Gastrocnemius medialis (tissue), 4 donors: ENCODE measurements around the gene PCBP1. TPM values are rescaled to one million over a fixed set of nuclear protein-coding genes. Genes with fewer than 3 reads are reported as not detected.

Experiments used
- ATAC-seq, 2 donors: fragments of 150-250 bp; one replicate each; pipeline ENCODE4 v1.9.1; 2016
- DNase-seq, 2 donors: peaks; one replicate each; pipeline ENCODE4 v3.0.0-alpha.2; 2019
- H3K27ac ChIP-seq, 4 donors: fragments of 200-600 bp; sonication (generic); 1 replicate in 1 of 4; 2 replicates in 3 of 4; pipeline ENCODE4 v1.5.1; 2016 to 2018; ENCODE audit warnings: mild to moderate bottlenecking in 2 of 4, moderate library complexity in 1 of 4
- H3K27me3 ChIP-seq, 3 donors: fragments of 200-600 bp; sonication (generic) in 2 of 3; 1 replicate in 1 of 3; 2 replicates in 2 of 3; pipeline versions ENCODE4 v1.5.1 to v1.6.0; 2016 to 2019; ENCODE audit warnings: mild to moderate bottlenecking in 1 of 3, moderate library complexity in 1 of 3
- H3K36me3 ChIP-seq, 2 donors: fragments of 200-600 bp; sonication (generic) in 1 of 2; one replicate each; pipeline ENCODE4 v1.5.1; 2017 to 2018
- H3K4me1 ChIP-seq, 2 donors: fragments of 200-600 bp; sonication (generic) in 1 of 2; one replicate each; pipeline ENCODE4 v1.5.1; 2016 to 2017; ENCODE audit warnings: mild to moderate bottlenecking in 2 of 2
- H3K4me3 ChIP-seq, 4 donors: fragments of 200-600 bp; sonication (generic) in 3 of 4; 1 replicate in 1 of 4; 2 replicates in 3 of 4; pipeline ENCODE4 v1.5.1; 2016 to 2019; ENCODE audit warnings: mild to moderate bottlenecking in 2 of 4
- H3K9me3 ChIP-seq, 3 donors: fragments of 200-600 bp; sonication (generic) in 2 of 3; 1 replicate in 1 of 3; 2 replicates in 2 of 3; pipeline ENCODE4 v1.5.1; 2016 to 2019
- CTCF ChIP-seq, 5 experiments: fragments of 450-650 bp in 3 of 5; fragments of 200-600 bp in 2 of 5; sonication (generic) in 2 of 5; IDR thresholded peaks in 4 of 5; conservative IDR thresholded peaks in 1 of 5; 1 replicate in 4 of 5; 2 replicates in 1 of 5; pipeline ENCODE4 v1.5.1; 2016 to 2019; ENCODE audit warnings: antibody characterized with exemption in 5 of 5, mild to moderate bottlenecking in 3 of 5, moderate library complexity in 3 of 5
- POLR2A ChIP-seq, 2 donors: fragments of 450-650 bp; IDR thresholded peaks; one replicate each; pipeline ENCODE4 v1.6.1; 2017; ENCODE audit warnings: antibody characterized with exemption in 2 of 2, mild to moderate bottlenecking in 2 of 2, moderate library complexity in 2 of 2
- in situ Hi-C, 4 donors: fragments of 200-750 bp; cut with MboI; loops; one replicate each; pipeline versions ENCODE4 v1.15.0 to v1.8.0; 2017; ENCODE audit warnings: low sequenced_read_pairs in 4 of 4
- intact Hi-C: fragments of 100-400 bp; cut with DNase I; formaldehyde crosslinking; loops from one replicate; pipeline ENCODE4 v1.15.1; 2023; ENCODE audit warnings: low total_unique reads
- total RNA-seq, 4 donors: library from RNA; depleted of rRNA; stranded (reverse); fragments of >200 nt; gene quantifications; one replicate each; pipeline versions ENCODE4 v1.1.0 to v1.2.3, GENCODE V29; 2016

The PCBP1 gene
- total RNA-seq, 4 donors from 2014 or later: 178 to 296 (median 262) TPM

DNA sequence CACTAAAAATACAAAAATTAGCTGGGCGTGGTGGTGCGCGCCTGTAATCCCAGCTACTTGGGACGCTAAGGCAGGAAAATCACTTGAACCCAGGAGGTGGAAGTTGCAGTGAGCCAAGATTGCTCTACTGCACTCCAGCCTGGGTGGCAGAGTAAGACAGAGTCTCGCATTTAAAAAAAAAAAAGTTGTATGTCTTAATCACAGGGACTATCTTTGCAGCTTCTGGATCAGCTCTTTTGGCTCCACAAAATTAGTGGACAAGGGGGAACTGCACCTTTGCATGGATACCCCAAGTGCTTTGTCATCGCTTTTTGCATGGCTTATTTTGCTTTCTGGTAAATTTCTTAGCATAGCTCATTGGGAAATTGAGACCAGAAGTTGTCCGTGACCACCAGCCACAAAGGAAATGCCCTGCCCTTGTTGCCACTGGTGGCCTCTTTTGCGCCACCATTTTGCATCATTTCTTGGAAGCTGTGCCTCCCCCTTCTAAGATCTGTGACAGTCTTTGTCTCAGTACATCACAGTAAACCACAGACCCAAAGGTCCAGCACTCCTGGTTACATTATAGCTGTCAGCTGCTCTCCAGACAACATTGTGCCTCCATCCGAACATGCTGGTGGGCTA, 43.9 kb upstream of the PCBP1 start:
- TF ChIP-seq CTCF (IDR thresholded peaks at IDR 0.05 in 4 of 5, conservative IDR thresholded peaks at IDR 0.05 in 1 of 5) (no peak), POLR2A (IDR thresholded peaks at IDR 0.05) (no peak)
- Histone ChIP-seq H3K9me3 (no peaks in the 10 kb centered on the region), H3K27ac (peak overlapping the region in 1 of 4 donors; percentile 77), H3K36me3 (no peaks in the 10 kb centered on the region), H3K4me3 (no peak overlapping the region), H3K27me3 (no peaks in the 10 kb centered on the region), H3K4me1 (peaks cover 28 to 29% of the 10 kb centered on the region in 2 donors)
- ATAC-seq: no peak
- peak in 1 of 2 donors; percentile 28 for DNase-seq
- in situ Hi-C loops (no loop called here), intact Hi-C loops (loop anchor here (1.0 kb wide), 1 partner anchor 28 kb away; no protein-coding TSS in a partner anchor)

DNA sequence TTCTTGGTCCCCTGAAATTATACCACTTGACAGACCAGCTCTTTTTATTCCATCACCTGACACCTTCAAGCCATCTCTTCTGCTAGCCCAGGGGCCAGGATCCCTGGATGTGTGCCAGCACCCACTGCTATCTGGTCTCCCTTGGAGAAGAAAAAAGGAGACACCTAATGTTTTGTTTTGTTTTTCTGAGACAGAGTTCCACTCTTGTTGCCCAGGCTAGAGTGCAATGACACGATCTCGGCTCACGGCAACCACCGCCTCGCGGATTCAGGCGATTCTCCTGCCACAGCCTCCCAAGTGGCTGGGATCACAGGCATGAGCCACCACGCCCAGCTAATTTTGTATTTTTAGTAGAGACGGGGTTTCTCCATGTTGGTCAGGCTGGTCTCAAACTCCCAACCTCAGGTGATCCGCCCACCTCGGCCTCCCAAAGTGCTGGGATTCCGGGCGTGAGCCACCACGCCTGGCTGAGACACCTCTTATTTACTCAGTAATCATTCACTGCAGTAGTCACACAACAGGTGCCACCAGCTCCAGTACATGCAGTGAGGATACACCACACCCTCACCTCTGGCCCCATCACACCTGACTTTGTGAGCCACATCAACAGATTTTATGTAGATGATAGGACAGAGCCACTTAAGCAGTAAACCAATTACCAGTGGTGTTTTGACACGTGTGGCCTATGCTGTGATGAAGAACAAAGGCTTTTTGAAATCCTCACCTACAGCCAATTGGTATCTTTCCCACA, 42.8 kb upstream of the PCBP1 start:
- in situ Hi-C loops (no loop called here), intact Hi-C loops (no loop called here)
- DNase-seq (no peak), ATAC-seq (no peak)
- Histone ChIP-seq H3K4me3 (no peak overlapping the region), H3K9me3 (no peaks in the 10 kb centered on the region), H3K27ac (peak overlapping the region; percentile 63 to 85 (median 77)), H3K4me1 (peaks cover 28 to 29% of the 10 kb centered on the region in 2 donors), H3K36me3 (peaks cover 0 to 4% of the 10 kb centered on the region in 2 donors), H3K27me3 (no peaks in the 10 kb centered on the region)
- TF ChIP-seq POLR2A (IDR thresholded peaks at IDR 0.05) (no peak), CTCF (IDR thresholded peaks at IDR 0.05 in 4 of 5, conservative IDR thresholded peaks at IDR 0.05 in 1 of 5) (no peak)

GRCh38 chr2:70045405-70045804, 41.9 kb upstream of the PCBP1 start:
- H3K27ac ChIP-seq: peak overlapping the region; percentile 63 to 85 (median 77)
- in situ Hi-C loops (no loop called here), intact Hi-C loops (no loop called here)
- H3K4me1 ChIP-seq: peaks cover 28 to 29% of the 10 kb centered on the region in 2 donors
- TF ChIP-seq POLR2A (IDR thresholded peaks at IDR 0.05) (no peak), CTCF (IDR thresholded peaks at IDR 0.05 in 4 of 5, conservative IDR thresholded peaks at IDR 0.05 in 1 of 5) (no peak)
- ATAC-seq (no peak), DNase-seq (no peak)
- H3K9me3 ChIP-seq: no peaks in the 10 kb centered on the region
- peaks cover 0 to 11% of the 10 kb centered on the region in 2 donors for H3K36me3 ChIP-seq
- H3K27me3 ChIP-seq: no peaks in the 10 kb centered on the region
- no peak overlapping the region for H3K4me3 ChIP-seq

DNA sequence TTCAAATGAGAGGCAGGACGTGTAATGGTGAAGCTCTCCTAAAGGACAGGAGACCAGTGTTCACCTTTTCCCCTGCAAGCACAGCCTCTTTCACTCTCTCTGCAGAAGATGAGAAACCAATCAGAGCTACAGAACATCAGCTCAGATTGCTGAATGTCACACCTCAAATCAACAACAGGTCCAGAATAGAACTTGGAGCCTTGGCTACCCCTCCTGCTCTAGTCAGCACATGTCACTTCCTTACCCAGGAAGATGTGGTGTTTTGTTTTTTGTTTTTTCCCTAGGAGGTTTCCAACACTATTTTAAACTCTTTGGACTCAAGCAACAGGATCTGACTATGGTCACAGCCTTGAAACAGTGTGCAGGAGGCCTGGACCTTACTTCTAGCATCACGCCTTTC, 41.3 kb upstream of the PCBP1 start:
- TF ChIP-seq POLR2A (IDR thresholded peaks at IDR 0.05) (no peak), CTCF (IDR thresholded peaks at IDR 0.05 in 4 of 5, conservative IDR thresholded peaks at IDR 0.05 in 1 of 5) (no peak)
- peaks cover 0 to 11% of the 10 kb centered on the region in 2 donors for H3K36me3 ChIP-seq
- peak; percentile 27 to 84 for ATAC-seq
- H3K27me3 ChIP-seq: no peaks in the 10 kb centered on the region
- no peak for DNase-seq
- H3K4me3 ChIP-seq: no peak overlapping the region
- H3K4me1 ChIP-seq: peaks cover 28 to 29% of the 10 kb centered on the region in 2 donors
- in situ Hi-C loops: no loop called here
- intact Hi-C loops: no loop called here
- peak overlapping the region; percentile 63 to 85 (median 77) for H3K27ac ChIP-seq
- no peaks in the 10 kb centered on the region for H3K9me3 ChIP-seq
